ENCODE measurements around the gene ZNF750. TPM values are rescaled to one million over a fixed set of nuclear protein-coding genes. Genes with fewer than 3 reads are reported as not detected.

ZNF750 gene
- total RNA-seq, 2 experiments from 2014 or later, result not detected

GRCh38 chr17:82823004-82823403 is 16.8 kb downstream of the ZNF750 start:
- Mint-ChIP-seq H3K9me3 (peaks cover 8% of the 10 kb centered on the region), H3K27me3 (no peaks in the 10 kb centered on the region), H3K4me1 (ENCODE audit: low read depth) (no peaks in the 10 kb centered on the region), H3K36me3 (peaks cover 43% of the 10 kb centered on the region), H3K27ac (no peak overlapping the region), H3K4me3 (no peak overlapping the region)
- intact Hi-C loops (cut with micrococcal nuclease), result no loop called here
- no peak for DNase-seq
- POLR2A ChIA-PET, result no interaction called here
- CTCF ChIA-PET, result interaction anchor here (0.7 kb wide), 1 partner anchor 48 kb away, joined by 3 read pairs; no protein-coding TSS in a partner anchor

DNA sequence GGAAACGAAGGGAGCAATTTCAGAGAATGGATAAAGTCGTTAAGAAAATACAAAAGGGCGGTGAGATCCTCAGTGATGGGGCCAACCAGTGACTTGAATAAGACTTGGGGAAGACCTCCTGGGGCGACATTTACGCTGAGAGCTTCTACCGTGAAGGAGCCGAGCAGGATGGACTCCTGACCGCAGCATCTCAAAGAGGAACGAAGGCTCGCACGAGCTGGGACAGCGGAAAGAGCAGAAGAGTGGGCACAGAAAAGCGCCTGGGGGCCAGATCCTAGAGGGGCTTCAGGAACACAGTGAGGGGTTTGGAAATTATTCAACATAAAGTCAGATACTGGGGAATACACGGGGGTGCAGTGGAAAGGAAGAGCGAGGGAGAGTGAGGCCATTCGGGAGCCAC is 17.5 kb downstream of the ZNF750 start:
- POLR2A ChIA-PET, result no interaction called here
- no peaks in the 10 kb centered on the region for H3K4me1 Mint-ChIP-seq (ENCODE audit: low read depth)

DNA sequence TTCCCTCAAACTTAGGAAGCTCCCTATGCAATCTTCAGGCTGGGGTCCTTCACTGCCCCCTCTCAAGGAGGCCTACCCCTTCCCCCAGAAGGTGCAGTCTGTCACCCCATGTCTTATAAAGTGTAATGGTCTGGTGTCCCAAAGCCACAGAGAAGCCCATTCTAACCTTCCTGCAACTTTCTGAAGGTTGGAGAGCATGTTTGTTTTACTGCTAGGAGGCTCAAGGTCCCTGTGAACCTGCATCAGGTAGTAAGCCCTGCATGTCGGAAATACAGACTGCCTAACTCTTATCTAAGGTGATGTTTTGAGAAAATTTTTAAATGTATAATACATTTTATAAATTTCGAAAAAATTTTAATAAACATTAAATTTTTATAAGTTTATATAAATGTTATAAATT is 18.3 kb downstream of the ZNF750 start:
- CTCF ChIA-PET, result interaction anchor here (0.8 kb wide), 1 partner anchor 8 kb away, joined by 3 read pairs; no protein-coding TSS in a partner anchor

More for the DNA sequence above, 17.5 kb downstream of the ZNF750 start:
- Mint-ChIP-seq H3K27me3 (no peaks in the 10 kb centered on the region), H3K9me3 (peaks cover 8% of the 10 kb centered on the region), H3K36me3 (peaks cover 43% of the 10 kb centered on the region), H3K27ac (no peak overlapping the region), H3K4me3 (no peak overlapping the region)
- no peak for DNase-seq
- CTCF ChIA-PET, result interaction anchor here (0.7 kb wide), 1 partner anchor 47 kb away, joined by 3 read pairs; no protein-coding TSS in a partner anchor
- intact Hi-C loops (cut with micrococcal nuclease), result no loop called here

DNA sequence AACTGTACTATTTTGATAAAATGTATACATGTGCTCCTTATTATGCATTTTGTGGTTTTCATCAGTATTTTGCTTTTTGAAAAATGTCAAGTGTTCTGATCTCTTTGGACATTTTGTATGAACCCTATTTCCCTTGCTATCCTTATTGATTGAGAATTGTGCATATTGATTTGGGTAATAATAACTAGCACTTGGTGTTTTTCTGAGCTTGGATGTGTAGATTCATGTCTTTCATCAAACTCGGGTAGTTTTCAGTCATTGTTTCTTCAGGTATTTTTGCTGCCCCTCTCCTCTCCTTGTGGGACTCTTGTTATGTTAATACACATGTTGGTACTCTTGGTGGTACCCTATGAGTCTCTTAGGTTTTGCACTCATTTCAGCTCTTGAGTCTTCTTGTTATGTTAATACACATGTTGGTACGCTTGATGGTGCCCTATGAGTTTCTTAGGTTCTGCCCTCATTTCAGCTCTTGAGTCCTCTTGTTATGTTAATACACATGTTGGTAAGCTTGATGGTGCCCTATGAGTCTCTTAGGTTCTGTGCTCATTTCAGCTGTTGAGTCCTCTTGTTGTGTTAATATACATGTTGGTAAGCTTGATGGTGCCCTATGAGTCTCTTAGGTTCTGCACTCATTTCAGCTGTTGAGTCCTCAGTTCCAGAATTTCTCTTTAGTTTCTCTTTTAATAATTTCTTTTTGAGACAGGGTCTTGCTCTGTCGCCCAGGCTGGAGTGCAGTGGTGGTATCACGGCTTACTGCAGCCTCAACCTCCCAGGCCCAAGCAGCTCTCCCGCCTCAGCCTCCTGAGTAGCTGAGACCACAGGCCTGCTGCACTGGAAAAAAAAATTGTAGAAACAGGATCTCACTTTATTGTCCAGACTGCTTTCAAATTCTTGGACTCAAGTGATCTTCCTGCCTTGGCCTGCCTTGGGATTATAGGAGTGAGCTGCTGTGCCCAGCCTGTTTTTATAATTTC is 19.3 kb downstream of the ZNF750 start:
- no peaks in the 10 kb centered on the region for H3K27me3 Mint-ChIP-seq
- H3K9me3 Mint-ChIP-seq, result peaks cover 8% of the 10 kb centered on the region
- H3K27ac Mint-ChIP-seq, result no peak overlapping the region
- ChIA-PET CTCF (interaction anchor here (0.8 kb wide), 1 partner anchor 9 kb away, joined by 3 read pairs; no protein-coding TSS in a partner anchor), POLR2A (no interaction called here)
- DNase-seq, result no peak
- H3K4me1 Mint-ChIP-seq (ENCODE audit: low read depth), result peaks cover under 1% of the 10 kb centered on the region
- peaks cover 49% of the 10 kb centered on the region for H3K36me3 Mint-ChIP-seq
- intact Hi-C loops (cut with micrococcal nuclease), result no loop called here
- no peak overlapping the region for H3K4me3 Mint-ChIP-seq

More for the DNA sequence above, 18.3 kb downstream of the ZNF750 start:
- no peak overlapping the region for H3K4me3 Mint-ChIP-seq
- H3K27ac Mint-ChIP-seq, result no peak overlapping the region
- no peaks in the 10 kb centered on the region for H3K27me3 Mint-ChIP-seq
- DNase-seq, result no peak
- POLR2A ChIA-PET, result no interaction called here
- H3K9me3 Mint-ChIP-seq, result peaks cover 8% of the 10 kb centered on the region
- no peaks in the 10 kb centered on the region for H3K4me1 Mint-ChIP-seq (ENCODE audit: low read depth)
- peaks cover 40% of the 10 kb centered on the region for H3K36me3 Mint-ChIP-seq
- intact Hi-C loops (cut with micrococcal nuclease), result no loop called here

DNA sequence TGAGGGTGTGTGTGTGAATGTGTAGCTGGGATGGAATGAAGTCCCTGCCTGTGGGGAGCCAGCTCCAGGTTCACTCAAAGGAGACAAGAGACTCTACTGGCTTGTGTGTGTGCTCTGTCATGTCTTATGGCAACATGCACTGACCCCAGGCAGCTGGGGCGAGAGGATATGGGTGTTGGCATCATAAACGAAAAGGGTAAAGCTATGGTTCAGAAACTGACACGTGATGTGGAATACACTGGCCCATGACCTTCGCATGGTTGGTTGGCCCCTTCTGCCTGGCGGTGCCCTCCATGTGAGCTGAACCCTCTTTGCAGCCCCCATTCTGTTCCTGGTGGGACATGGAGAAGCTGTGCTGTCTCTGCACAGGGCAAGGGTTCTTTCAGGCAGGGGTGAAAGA is 21.9 kb downstream of the ZNF750 start:
- H3K36me3 Mint-ChIP-seq, result peaks cover 66% of the 10 kb centered on the region
- ChIA-PET POLR2A (no interaction called here), CTCF (no interaction called here)
- H3K4me3 Mint-ChIP-seq, result no peak overlapping the region
- DNase-seq, result no peak
- H3K4me1 Mint-ChIP-seq (ENCODE audit: low read depth), result peaks cover 7% of the 10 kb centered on the region
- H3K27me3 Mint-ChIP-seq, result no peaks in the 10 kb centered on the region
- intact Hi-C loops (cut with micrococcal nuclease), result no loop called here
- peaks cover 8% of the 10 kb centered on the region for H3K9me3 Mint-ChIP-seq
- H3K27ac Mint-ChIP-seq, result no peak overlapping the region

GRCh38 chr17:82816358-82816757 is 23.5 kb downstream of the ZNF750 start:
- POLR2A ChIA-PET, result no interaction called here
- H3K4me1 Mint-ChIP-seq (ENCODE audit: low read depth), result peaks cover 7% of the 10 kb centered on the region
- peaks cover 63% of the 10 kb centered on the region for H3K36me3 Mint-ChIP-seq
- H3K27me3 Mint-ChIP-seq, result no peaks in the 10 kb centered on the region
- no peak overlapping the region for H3K27ac Mint-ChIP-seq
- peaks cover 8% of the 10 kb centered on the region for H3K9me3 Mint-ChIP-seq
- no peak for DNase-seq
- CTCF ChIA-PET, result no interaction called here
- no peak overlapping the region for H3K4me3 Mint-ChIP-seq
- intact Hi-C loops (cut with micrococcal nuclease), result no loop called here

- ChIA-PET CTCF (no interaction called here), POLR2A (no interaction called here)
- Mint-ChIP-seq H3K4me3 (no peak overlapping the region), H3K9me3 (peaks cover 8% of the 10 kb centered on the region), H3K4me1 (ENCODE audit: low read depth) (peaks cover 7% of the 10 kb centered on the region), H3K36me3 (peaks cover 60% of the 10 kb centered on the region), H3K27ac (no peak overlapping the region), H3K27me3 (no peaks in the 10 kb centered on the region)
- no peak for DNase-seq
- intact Hi-C loops (cut with micrococcal nuclease), result no loop called here
These were observed 24.0 kb downstream of the ZNF750 start for GRCh38 chr17:82815790-82816305.

GRCh38 chr17:82815354-82815753 is 24.5 kb downstream of the ZNF750 start:
- DNase-seq, result no peak
- Mint-ChIP-seq H3K27ac (no peak overlapping the region), H3K4me3 (no peak overlapping the region), H3K36me3 (peaks cover 56% of the 10 kb centered on the region), H3K4me1 (ENCODE audit: low read depth) (peaks cover 7% of the 10 kb centered on the region), H3K9me3 (peaks cover 4% of the 10 kb centered on the region), H3K27me3 (no peaks in the 10 kb centered on the region)
- intact Hi-C loops (cut with micrococcal nuclease), result no loop called here
- ChIA-PET CTCF (no interaction called here), POLR2A (no interaction called here)

DNA sequence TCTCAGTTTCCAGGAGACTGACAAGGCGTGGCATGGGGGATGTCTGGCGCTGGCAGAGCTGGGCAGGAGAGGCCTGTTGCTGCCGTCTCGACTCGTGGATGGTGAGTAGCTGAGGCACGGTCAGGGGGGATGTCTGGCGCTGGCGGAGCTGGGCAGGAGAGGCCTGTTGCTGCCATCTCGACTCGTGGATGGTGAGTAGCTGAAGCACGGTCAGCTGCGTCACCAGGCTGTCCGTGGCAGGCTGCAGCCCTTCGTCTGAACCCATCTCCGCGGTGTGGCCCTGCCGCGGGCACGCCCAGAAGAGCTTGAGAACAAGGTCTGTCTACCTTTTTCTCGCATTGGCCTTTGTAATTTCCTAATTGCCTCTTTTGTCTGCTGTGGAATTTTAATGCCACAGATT is 25.0 kb downstream of the ZNF750 start:
- H3K9me3 Mint-ChIP-seq, result no peaks in the 10 kb centered on the region
- H3K27me3 Mint-ChIP-seq, result no peaks in the 10 kb centered on the region
- peaks cover 53% of the 10 kb centered on the region for H3K36me3 Mint-ChIP-seq
- ChIA-PET POLR2A (no interaction called here), CTCF (no interaction called here)
- no peak overlapping the region for H3K4me3 Mint-ChIP-seq
- intact Hi-C loops (cut with micrococcal nuclease), result no loop called here
- peaks cover 7% of the 10 kb centered on the region for H3K4me1 Mint-ChIP-seq (ENCODE audit: low read depth)
- DNase-seq, result no peak
- no peak overlapping the region for H3K27ac Mint-ChIP-seq

DNA sequence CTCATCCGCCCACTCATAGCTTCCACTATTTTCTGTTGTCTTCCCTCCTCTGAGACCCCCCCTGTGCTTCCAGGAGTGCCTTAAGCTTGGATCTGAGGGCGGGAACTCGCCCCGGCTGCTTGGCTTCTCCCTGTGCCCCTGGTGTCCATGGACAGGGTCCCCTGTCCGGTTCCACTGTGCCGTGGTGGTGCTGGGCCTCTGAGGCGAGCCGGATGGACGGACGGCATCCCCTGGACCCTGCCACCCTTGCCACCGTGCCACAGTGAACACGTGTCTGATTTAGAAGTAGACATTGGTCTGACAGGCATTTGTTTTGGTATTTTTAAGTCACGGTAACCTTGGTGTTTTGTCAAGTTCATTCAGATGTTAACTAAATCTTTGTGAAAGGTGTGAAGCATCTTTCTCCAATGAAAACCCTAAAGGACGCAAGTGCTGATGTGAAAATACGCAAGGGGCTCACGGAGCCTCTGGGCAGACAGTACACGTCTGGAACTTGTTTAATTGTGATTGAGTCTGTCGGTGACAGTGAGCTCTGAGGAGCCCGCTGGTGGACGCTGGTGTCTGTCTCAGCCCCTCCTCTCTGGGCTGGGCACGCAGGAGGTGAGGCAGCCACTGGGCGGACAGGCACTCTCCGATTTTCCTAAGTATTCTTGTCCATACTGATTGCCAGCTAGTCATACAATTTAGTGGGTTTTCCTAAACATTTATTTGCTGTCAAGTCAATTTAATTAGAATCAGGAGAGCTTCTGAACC is 26.3 kb downstream of the ZNF750 start:
- H3K27ac Mint-ChIP-seq, result no peak overlapping the region
- intact Hi-C loops (cut with micrococcal nuclease), result no loop called here
- no peak overlapping the region for H3K4me3 Mint-ChIP-seq
- no peaks in the 10 kb centered on the region for H3K9me3 Mint-ChIP-seq
- CTCF ChIA-PET, result no interaction called here
- no peaks in the 10 kb centered on the region for H3K27me3 Mint-ChIP-seq
- DNase-seq, result no peak
- H3K36me3 Mint-ChIP-seq, result peaks cover 39% of the 10 kb centered on the region
- H3K4me1 Mint-ChIP-seq (ENCODE audit: low read depth), result peaks cover 7% of the 10 kb centered on the region
- POLR2A ChIA-PET, result no interaction called here

DNA sequence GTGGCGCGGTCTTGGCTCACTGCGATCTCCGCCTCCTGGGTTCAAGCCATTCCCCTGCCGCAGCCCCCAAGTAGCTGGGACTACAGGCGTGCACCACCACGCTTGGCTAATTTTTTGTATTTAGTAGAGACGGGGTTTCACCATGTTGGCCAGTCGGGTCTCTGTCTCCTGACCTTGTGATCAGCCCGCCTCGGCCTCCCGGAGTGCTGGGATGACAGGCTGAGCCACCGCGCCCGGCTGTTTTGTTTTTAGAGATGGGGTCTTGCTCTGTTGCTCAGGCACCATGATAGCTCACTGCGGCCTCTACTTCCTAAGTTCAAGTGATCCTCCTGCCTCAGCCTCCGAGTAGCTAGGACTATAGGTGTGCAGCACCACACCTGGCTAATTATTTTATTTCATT is 27.2 kb downstream of the ZNF750 start:
- Mint-ChIP-seq H3K36me3 (peaks cover 30% of the 10 kb centered on the region), H3K27me3 (no peaks in the 10 kb centered on the region)
- intact Hi-C loops (cut with micrococcal nuclease), result no loop called here

DNA sequence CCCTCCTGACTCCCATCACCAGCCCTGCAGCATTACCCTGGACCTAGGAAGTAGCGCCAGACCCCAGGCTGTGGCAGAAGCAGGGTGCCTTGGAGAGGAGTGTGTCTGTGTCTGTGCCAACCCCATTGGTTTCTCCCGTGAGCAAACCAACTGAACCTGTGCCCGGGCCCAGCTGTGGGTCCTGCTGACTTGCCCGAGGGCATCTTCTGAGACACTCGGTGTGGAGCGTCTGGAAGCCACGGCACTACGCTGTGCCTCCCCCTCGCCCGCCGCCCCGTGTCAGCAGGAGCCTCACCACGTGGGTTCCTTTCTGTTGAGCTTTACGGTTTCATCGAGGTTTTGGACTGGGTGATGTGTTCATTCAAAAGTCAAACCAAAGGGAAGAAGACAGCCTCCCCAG is 27.8 kb downstream of the ZNF750 start:
- no peak overlapping the region for H3K27ac Mint-ChIP-seq
- CTCF ChIA-PET, result interaction anchor here (0.6 kb wide), 1 partner anchor 74 kb away, joined by 3 read pairs; no protein-coding TSS in a partner anchor
- no peak for DNase-seq
- H3K4me3 Mint-ChIP-seq, result no peak overlapping the region
- intact Hi-C loops (cut with micrococcal nuclease), result no loop called here
- H3K27me3 Mint-ChIP-seq, result no peaks in the 10 kb centered on the region
- peaks cover 28% of the 10 kb centered on the region for H3K36me3 Mint-ChIP-seq
- peaks cover 7% of the 10 kb centered on the region for H3K4me1 Mint-ChIP-seq (ENCODE audit: low read depth)
- H3K9me3 Mint-ChIP-seq, result no peaks in the 10 kb centered on the region
- POLR2A ChIA-PET, result no interaction called here

More for the DNA sequence above, 27.2 kb downstream of the ZNF750 start:
- no peak for DNase-seq
- no peak overlapping the region for H3K27ac Mint-ChIP-seq
- H3K4me3 Mint-ChIP-seq, result no peak overlapping the region
- ChIA-PET CTCF (interaction anchor here (0.6 kb wide), 1 partner anchor 74 kb away, joined by 3 read pairs; no protein-coding TSS in a partner anchor), POLR2A (no interaction called here)
- no peaks in the 10 kb centered on the region for H3K9me3 Mint-ChIP-seq
- H3K4me1 Mint-ChIP-seq (ENCODE audit: low read depth), result peaks cover 7% of the 10 kb centered on the region

Measured in activated CD4-positive, alpha-beta memory T cell treated with anti-CD3 and anti-CD28 coated beads for 36 hours (primary cell).